ENCODE data around the gene GADL1.

Gene GADL1

DNA sequence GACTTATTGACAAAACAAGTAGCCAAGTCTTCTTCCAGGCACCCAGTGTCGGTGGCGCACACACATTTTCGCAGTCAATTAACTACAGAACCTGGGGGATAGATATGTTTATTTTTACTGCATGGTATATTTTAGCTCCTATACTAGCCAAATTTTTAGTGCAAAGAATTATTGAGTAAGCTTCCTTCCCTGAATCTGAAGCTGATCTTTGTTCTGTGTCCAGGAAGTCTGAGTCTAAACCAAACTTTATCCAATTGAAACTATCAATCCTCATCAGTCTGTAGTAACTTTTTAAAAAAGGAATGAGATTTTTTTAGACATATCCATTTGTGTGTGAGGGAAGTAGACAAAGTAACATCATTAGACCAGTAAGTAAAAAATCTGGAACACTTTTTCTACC lies 133.1 kb downstream of the GADL1 start:
- TF ChIP-seq, protein P1, sequence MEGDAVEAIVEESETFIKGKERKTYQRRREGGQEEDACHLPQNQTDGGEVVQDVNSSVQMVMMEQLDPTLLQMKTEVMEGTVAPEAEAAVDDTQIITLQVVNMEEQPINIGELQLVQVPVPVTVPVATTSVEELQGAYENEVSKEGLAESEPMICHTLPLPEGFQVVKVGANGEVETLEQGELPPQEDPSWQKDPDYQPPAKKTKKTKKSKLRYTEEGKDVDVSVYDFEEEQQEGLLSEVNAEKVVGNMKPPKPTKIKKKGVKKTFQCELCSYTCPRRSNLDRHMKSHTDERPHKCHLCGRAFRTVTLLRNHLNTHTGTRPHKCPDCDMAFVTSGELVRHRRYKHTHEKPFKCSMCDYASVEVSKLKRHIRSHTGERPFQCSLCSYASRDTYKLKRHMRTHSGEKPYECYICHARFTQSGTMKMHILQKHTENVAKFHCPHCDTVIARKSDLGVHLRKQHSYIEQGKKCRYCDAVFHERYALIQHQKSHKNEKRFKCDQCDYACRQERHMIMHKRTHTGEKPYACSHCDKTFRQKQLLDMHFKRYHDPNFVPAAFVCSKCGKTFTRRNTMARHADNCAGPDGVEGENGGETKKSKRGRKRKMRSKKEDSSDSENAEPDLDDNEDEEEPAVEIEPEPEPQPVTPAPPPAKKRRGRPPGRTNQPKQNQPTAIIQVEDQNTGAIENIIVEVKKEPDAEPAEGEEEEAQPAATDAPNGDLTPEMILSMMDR (conservative IDR thresholded peaks at IDR 0.05) = no peak
- H3K27ac ChIP-seq = peak overlapping the region; percentile 45

DNA sequence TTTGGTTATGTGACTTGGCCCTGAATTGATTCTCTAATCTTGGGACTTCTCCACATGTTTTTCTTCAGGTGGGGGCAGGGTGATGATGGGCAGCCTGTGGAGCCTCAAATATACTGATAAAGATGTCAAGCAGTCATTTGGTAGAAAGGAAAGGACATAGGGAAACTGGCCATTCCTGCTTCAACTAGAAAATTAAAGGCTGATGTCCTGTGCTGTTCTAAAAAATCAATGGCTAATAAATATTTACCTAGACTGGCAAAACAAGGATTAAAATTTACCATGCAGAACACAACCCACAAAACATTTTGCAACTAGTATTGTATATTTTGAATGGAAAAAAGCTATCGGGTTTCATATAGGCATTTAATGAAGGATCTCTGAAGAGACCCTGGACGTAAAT lies 133.7 kb downstream of the GADL1 start:
- TF ChIP-seq, protein P1 (conservative IDR thresholded peaks at IDR 0.05) = no peak
- peak overlapping the region; percentile 45 for H3K27ac ChIP-seq

DNA sequence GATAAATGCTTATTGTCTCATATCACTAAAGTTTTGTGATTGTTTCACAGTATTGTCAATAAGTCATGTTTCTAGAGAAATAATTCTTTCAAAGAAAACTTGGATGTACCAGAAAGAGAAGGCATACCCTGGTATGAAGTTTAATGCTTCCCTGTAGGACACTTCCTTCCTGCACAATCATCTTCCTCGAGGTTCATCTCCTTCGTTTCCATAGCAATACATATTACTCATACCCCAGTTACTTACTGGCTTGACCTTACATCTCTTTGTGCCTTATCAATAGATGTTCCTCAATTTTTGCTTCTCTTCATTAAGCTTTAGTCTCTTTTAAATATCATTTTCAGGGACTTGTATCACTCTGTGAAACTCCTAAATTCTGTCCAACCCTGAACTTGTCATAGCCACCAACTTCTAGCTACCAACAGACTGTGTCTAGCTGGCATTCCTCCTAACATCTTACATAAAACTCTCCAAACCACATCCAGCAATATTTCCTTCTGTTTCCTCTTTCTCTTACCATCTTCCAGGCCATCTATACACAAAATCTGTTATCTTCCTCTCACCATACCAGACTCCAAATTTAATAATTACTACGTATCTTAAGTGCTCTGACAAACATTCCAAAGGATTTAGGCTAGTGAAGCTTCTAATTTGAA lies 134.3 kb downstream of the GADL1 start:
- H3K27ac ChIP-seq = peak overlapping the region; percentile 45
- TF ChIP-seq, protein P1 (conservative IDR thresholded peaks at IDR 0.05) = no peak

DNA sequence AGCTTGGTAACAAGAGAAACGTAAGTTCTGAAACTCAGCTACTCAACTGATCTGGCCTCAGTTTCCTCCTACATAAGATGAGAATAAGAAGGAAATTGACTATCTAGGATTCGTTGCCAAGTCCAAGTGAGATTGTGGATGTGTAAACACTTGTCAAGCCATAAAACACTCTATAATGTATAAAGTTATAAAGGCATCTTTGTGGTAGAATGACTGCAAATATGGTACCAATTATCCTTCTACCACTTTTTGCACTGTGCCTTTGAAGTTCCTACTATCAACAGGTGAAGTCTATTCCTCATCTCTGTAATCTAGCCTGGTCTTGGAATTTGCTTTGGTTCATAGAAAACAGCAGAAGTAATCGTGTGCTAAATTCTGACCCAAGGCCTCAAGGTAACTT lies 138.2 kb downstream of the GADL1 start:
- TF ChIP-seq, protein P1 (conservative IDR thresholded peaks at IDR 0.05) = no peak

DNA sequence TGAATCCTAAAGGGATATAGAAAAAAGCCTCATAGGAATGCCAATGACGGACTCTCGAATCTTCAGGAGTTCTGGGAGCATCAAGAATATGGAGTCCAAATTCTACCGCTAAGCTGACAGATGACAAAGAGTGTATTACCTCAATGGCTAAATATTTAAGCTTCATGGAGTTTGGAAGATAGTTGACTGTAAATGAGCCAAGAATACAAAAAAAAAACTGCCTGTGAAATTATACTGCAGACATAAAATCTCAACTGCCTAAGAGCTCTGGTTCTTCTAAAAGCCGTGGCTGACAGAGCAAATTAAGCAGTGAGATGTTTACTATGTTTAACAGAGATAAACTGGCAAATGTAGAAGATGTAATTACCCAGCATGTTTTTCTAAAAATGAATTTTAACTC lies 140.0 kb downstream of the GADL1 start:
- TF ChIP-seq, protein P1 (conservative IDR thresholded peaks at IDR 0.05) = no peak
- no peak overlapping the region for H3K27ac ChIP-seq

More for the DNA sequence above, 138.2 kb downstream of the GADL1 start:
- H3K27ac ChIP-seq = no peak overlapping the region

DNA sequence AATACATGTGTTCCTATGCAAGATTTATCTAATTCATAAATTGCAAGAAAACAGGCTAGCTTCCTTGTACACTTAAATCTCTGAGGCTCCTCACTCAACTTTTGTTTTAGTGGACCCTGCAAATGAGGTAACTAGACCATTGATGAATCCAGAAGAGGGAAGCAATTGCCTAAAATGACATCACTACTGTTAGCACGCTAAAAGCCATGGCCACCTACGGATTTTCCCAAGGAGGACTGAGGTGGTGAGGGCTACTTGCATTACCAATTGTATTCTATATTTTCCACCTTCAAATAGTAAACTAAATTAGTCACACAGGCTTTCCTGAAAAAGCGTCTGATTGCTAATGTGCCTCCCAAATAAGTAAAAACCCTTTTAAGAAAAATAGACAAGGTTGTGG lies 140.7 kb downstream of the GADL1 start:
- TF ChIP-seq, protein P1 (conservative IDR thresholded peaks at IDR 0.05) = no peak
- no peak overlapping the region for H3K27ac ChIP-seq

DNA sequence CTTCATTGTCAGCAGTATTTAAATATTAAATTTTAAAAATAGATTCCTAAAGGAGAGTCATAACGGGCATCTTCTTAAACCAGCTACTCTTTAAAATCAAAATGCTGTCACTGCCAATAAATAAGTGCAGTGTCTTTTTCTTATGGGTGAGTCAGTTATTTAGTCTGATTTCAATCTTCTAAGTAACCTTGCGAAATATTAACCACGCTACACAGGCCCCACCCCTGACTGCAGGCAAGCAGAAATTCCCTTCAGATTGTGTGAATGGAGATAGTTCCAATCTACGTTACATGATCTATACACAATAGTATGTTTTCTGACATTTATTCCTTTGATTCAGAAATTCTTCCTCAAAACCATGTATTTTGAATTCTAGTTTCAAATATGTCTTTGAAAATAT lies 141.5 kb downstream of the GADL1 start:
- no peak overlapping the region for H3K27ac ChIP-seq
- TF ChIP-seq, protein P1 (conservative IDR thresholded peaks at IDR 0.05) = no peak

Data from VCaP (cell line).